H1 (cell line): ENCODE results near the gene TLL2. TPM values are rescaled to one million over a fixed set of nuclear protein-coding genes. Genes with fewer than 3 reads are reported as not detected.

Experiments used
- CTCF ChIA-PET: fragments of 300-600 bp; sonication (Branson Sonifier 250); formaldehyde crosslinking; loops from one replicate; lab custom pipeline; 2021; ENCODE audit not compliant: partially characterized antibody; lab: Charles Lee
- POLR2A ChIA-PET: fragments of 300-600 bp; sonication (Branson Sonifier 250); formaldehyde crosslinking; loops from one replicate; lab custom pipeline; 2021; ENCODE audit warnings: inconsistent platforms; ENCODE audit not compliant: partially characterized antibody; lab: Charles Lee
- DNase-seq, 2 experiments: peaks; one replicate each; pipeline versions ENCODE4 v3.0.0 to v3.0.0-alpha.2; 2010 to 2022; ENCODE audit warnings: low spot score in 2 of 2, low read depth in 1 of 2, mixed read lengths in 1 of 2
- FAIRE-seq: peaks from 2 replicates; lab custom pipeline; 2011; peaks lifted over from hg19 to GRCh38; lab: Jason Lieb, UNC
- H2AFZ ChIP-seq: 2 replicates; pipeline ENCODE4 v1.8.1; 2012; ENCODE audit warnings: low read length, inconsistent platforms
- H2AK5ac ChIP-seq: 2 replicates; pipeline ENCODE4 v1.6.1; 2013; ENCODE audit warnings: low read depth, low read length
- H2BK120ac ChIP-seq: replicated peaks from 2 replicates; pipeline ENCODE3; 2013; ENCODE audit warnings: low read depth, low read length, inconsistent platforms
- H2BK12ac ChIP-seq: 2 replicates; pipeline ENCODE4 v1.6.1; 2013; ENCODE audit warnings: low read depth, low read length
- H2BK15ac ChIP-seq: 2 replicates; pipeline ENCODE4 v1.6.1; 2013; ENCODE audit warnings: low read length
- H2BK20ac ChIP-seq: 2 replicates; pipeline ENCODE4 v1.6.1; 2013; ENCODE audit warnings: low read length
- H2BK5ac ChIP-seq: 2 replicates; pipeline ENCODE4 v1.6.1; 2013; ENCODE audit warnings: low read depth, low read length
- H3K14ac ChIP-seq: 2 replicates; pipeline ENCODE4 v1.6.1; 2013; ENCODE audit warnings: inconsistent platforms; ENCODE audit not compliant: insufficient read length
- H3K18ac ChIP-seq: 2 replicates; pipeline ENCODE4 v1.6.1; 2013; ENCODE audit warnings: low read length; ENCODE audit errors: extremely low read depth
- H3K23ac ChIP-seq: 2 replicates; pipeline ENCODE4 v1.6.1; 2013; ENCODE audit warnings: inconsistent platforms; ENCODE audit not compliant: insufficient read length
- H3K23me2 ChIP-seq: 2 replicates; pipeline ENCODE4 v1.6.1; 2013; ENCODE audit warnings: low read depth, low read length
- H3K27ac ChIP-seq: 2 replicates; pipeline ENCODE4 v1.6.1; 2011; ENCODE audit warnings: low read depth, low read length, inconsistent platforms
- H3K27me3 ChIP-seq, 4 experiments: replicated peaks in 1 of 4; 1 replicate in 1 of 4; 2 replicates in 3 of 4; pipeline versions ENCODE4 v1.6.1 to v1.8.1; 2011 to 2013; ENCODE audit warnings: low read length in 3 of 4, mild to moderate bottlenecking in 3 of 4, inconsistent platforms in 2 of 4, mixed read lengths in 2 of 4, moderate library complexity in 1 of 4; ENCODE audit not compliant: control insufficient read depth in 3 of 4, insufficient read depth in 3 of 4; ENCODE audit errors: extremely low read depth in 1 of 4
- H3K36me3 ChIP-seq, 4 experiments: 2 replicates each; pipeline versions ENCODE4 v1.6.1 to v1.8.1; 2011 to 2013; ENCODE audit warnings: mild to moderate bottlenecking in 4 of 4, low read length in 3 of 4, moderate library complexity in 2 of 4, control low read depth in 1 of 4, inconsistent platforms in 1 of 4; ENCODE audit not compliant: insufficient read depth in 4 of 4, control insufficient read depth in 2 of 4
- H3K4ac ChIP-seq: replicated peaks from 2 replicates; pipeline ENCODE3; 2013; ENCODE audit warnings: low read length, low read depth, mixed read lengths, inconsistent platforms; ENCODE audit not compliant: insufficient read length
- H3K4me1 ChIP-seq, 4 experiments: replicated peaks in 1 of 4; 1 replicate in 1 of 4; 2 replicates in 3 of 4; pipeline versions ENCODE4 v1.6.1 to v1.8.1; 2011 to 2013; ENCODE audit warnings: low read length in 3 of 4, inconsistent platforms in 2 of 4, mixed read lengths in 1 of 4; ENCODE audit not compliant: insufficient read depth in 4 of 4, control insufficient read depth in 3 of 4
- H3K4me2 ChIP-seq, 2 experiments: 2 replicates each; pipeline versions ENCODE4 v1.6.1 to v1.8.1; 2011 to 2013; ENCODE audit warnings: low read depth in 2 of 2, low read length in 2 of 2, control low read depth in 1 of 2, inconsistent platforms in 1 of 2, mild to moderate bottlenecking in 1 of 2; ENCODE audit not compliant: insufficient read depth in 1 of 2
- H3K4me3 ChIP-seq, 4 experiments: fragments of 200-600, 300-600 bp in 1 of 4; sonication (generic), shearing (Covaris generic), sonication (Bioruptor Twin) in 1 of 4; 2 replicates each; pipeline versions ENCODE4 v1.5.1 to v1.8.1; 2011 to 2016; ENCODE audit warnings: low read length in 4 of 4, low read depth in 3 of 4, control low read depth in 2 of 4, inconsistent platforms in 2 of 4, mild to moderate bottlenecking in 2 of 4, mixed read lengths in 1 of 4, moderate library complexity in 1 of 4; ENCODE audit not compliant: insufficient read depth in 2 of 4; ENCODE audit errors: extremely low read depth in 1 of 4
- H3K56ac ChIP-seq: replicated peaks from 2 replicates; pipeline ENCODE3; 2013; ENCODE audit warnings: low read depth, mild to moderate bottlenecking, mixed read lengths, low read length, inconsistent platforms; ENCODE audit not compliant: insufficient read length
- H3K79me1 ChIP-seq: 2 replicates; pipeline ENCODE4 v1.6.1; 2013; ENCODE audit warnings: low read depth, low read length, control low read depth
- H3K79me2 ChIP-seq, 2 experiments: 2 replicates each; pipeline versions ENCODE4 v1.6.1 to v1.8.1; 2012 to 2013; ENCODE audit warnings: low read length in 2 of 2, mild to moderate bottlenecking in 2 of 2, inconsistent platforms in 1 of 2; ENCODE audit not compliant: insufficient read depth in 2 of 2, control insufficient read depth in 1 of 2
- H3K9ac ChIP-seq, 4 experiments: replicated peaks in 1 of 4; 1 replicate in 1 of 4; 2 replicates in 3 of 4; pipeline versions ENCODE4 v1.6.1 to v1.8.1; 2011 to 2013; ENCODE audit warnings: low read depth in 3 of 4, low read length in 3 of 4, control low read depth in 2 of 4, mild to moderate bottlenecking in 2 of 4, moderate library complexity in 2 of 4, inconsistent platforms in 1 of 4; ENCODE audit errors: extremely low read depth in 1 of 4
- H3K9me3 ChIP-seq, 2 experiments: 2 replicates each; pipeline versions ENCODE4 v1.6.1 to v1.8.1; 2012 to 2013; ENCODE audit warnings: mild to moderate bottlenecking in 2 of 2, moderate library complexity in 2 of 2, control low read depth in 1 of 2, inconsistent platforms in 1 of 2, low read depth in 1 of 2, low read length in 1 of 2, mixed read lengths in 1 of 2; ENCODE audit not compliant: insufficient read depth in 2 of 2
- H4K20me1 ChIP-seq, 2 experiments: replicated peaks in 1 of 2; 2 replicates each; pipeline versions ENCODE3 to v1.8.1; 2011 to 2013; ENCODE audit warnings: inconsistent platforms in 2 of 2, low read length in 2 of 2, mild to moderate bottlenecking in 1 of 2; ENCODE audit not compliant: insufficient read depth in 2 of 2, control insufficient read depth in 1 of 2
- H4K5ac ChIP-seq: 2 replicates; pipeline ENCODE4 v1.6.1; 2013; ENCODE audit warnings: low read length, low read depth, mixed read lengths, inconsistent platforms; ENCODE audit not compliant: insufficient read length
- H4K8ac ChIP-seq: 2 replicates; pipeline ENCODE4 v1.8.0; 2013; ENCODE audit warnings: mild to moderate bottlenecking, moderate library complexity, low read length, inconsistent platforms; ENCODE audit not compliant: insufficient read depth; ENCODE audit errors: extremely low read depth
- H4K91ac ChIP-seq: replicated peaks from 2 replicates; pipeline ENCODE3; 2013; ENCODE audit warnings: low read length, mixed read lengths, inconsistent platforms; ENCODE audit not compliant: insufficient read length
- CTBP2 ChIP-seq: IDR thresholded peaks from 2 replicates; pipeline ENCODE4 v1.7.0; 2011; ENCODE audit warnings: borderline replicate concordance, mild to moderate bottlenecking, moderate library complexity, mixed read lengths, low read length; ENCODE audit not compliant: insufficient read depth, insufficient read length
- CTCF ChIP-seq, 3 experiments: IDR thresholded peaks; 1 replicate in 2 of 3; 2 replicates in 1 of 3; pipeline versions ENCODE4 v1.5.1 to v1.6.1; 2011; ENCODE audit warnings: low read length in 3 of 3, mild to moderate bottlenecking in 3 of 3, inconsistent platforms in 2 of 3, low read depth in 1 of 3, moderate library complexity in 1 of 3; ENCODE audit not compliant: insufficient read depth in 1 of 3; ENCODE audit errors: control extremely low read depth in 1 of 3
- KDM4A ChIP-seq: IDR thresholded peaks from one replicate; pipeline ENCODE4 v1.7.1; 2012; ENCODE audit warnings: low read depth, mild to moderate bottlenecking, moderate library complexity, low read length, inconsistent platforms; ENCODE audit not compliant: severe bottlenecking
- RNF2 ChIP-seq: fragments of 200-900, 300-1000 bp; sonication (generic); IDR thresholded peaks from 2 replicates; pipeline ENCODE4 v1.7.1; 2016; ENCODE audit warnings: borderline replicate concordance, low read depth, mild to moderate bottlenecking, antibody characterized with exemption, low read length; ENCODE audit not compliant: poor library complexity, severe bottlenecking; ENCODE audit errors: missing control alignments
- SP1 ChIP-seq: IDR thresholded peaks from 2 replicates; pipeline ENCODE4 v1.6.1; 2011; ENCODE audit warnings: low read depth, low read length
- USF2 ChIP-seq: IDR thresholded peaks from 2 replicates; pipeline ENCODE4 v1.6.1; 2011; ENCODE audit warnings: low read length, improper control_type of control experiment
- WGBS, 2 experiments: shearing (Covaris generic) in 1 of 2; methylation state at CpG; one replicate each; pipeline versions ENCODE4 v1.1.6 to v1.1.7; 2013 to 2015; ENCODE audit warnings: low lambda C conversion rate in 2 of 2, mixed read lengths in 2 of 2, inconsistent platforms in 1 of 2, low coverage in 1 of 2, missing lambda C conversion rate in 1 of 2; ENCODE audit not compliant: insufficient replicate concordance in 2 of 2, insufficient coverage in 1 of 2, insufficient read length in 1 of 2; ENCODE audit errors: extremely low coverage in 1 of 2, missing lambda C conversion rate in 1 of 2; 5-methylcytosine and 5-hydroxymethylcytosine counted together
- polyA plus RNA-seq, 7 experiments: library from polyadenylated mRNA; depleted of rRNA in 3 of 7; stranded (reverse) in 5 of 7; unstranded in 2 of 7; fragments of >200 nt in 5 of 7; fragments of 200-250 nt in 2 of 7; gene quantifications; 1 replicate in 5 of 7; 2 replicates in 1 of 7; 4 replicates in 1 of 7; pipeline versions ENCODE4 v1.2.1 to v1.2.3, GENCODE V29; 2011 to 2013; ENCODE audit warnings: missing spikeins in 2 of 7, mixed read lengths in 2 of 7
- total RNA-seq: library from RNA; stranded (reverse); fragmentation: NEBNext Ultra II Directional; extraction: Animal tissue kit (Norgen Biotek cat#: 25700); gene quantifications from 2 replicates; pipeline ENCODE4 v1.2.1, GENCODE V29; 2021

Gene TLL2
- total and polyA plus RNA-seq, 2 of the 8 experiments (the other 6 are each of a cell fraction or from before 2014, with no cell fraction given), result 2.4 to 3.2 TPM

GRCh38 chr10:96402417-96403305, 111.1 kb downstream of the TLL2 start:
- H3K79me1 ChIP-seq, result no peaks in the 10 kb centered on the region
- H3K4me2 ChIP-seq, result no peak overlapping the region
- H4K8ac ChIP-seq, result peak overlapping the region; percentile 51; the same call in 1 of the 2 replicates
- no peaks in the 10 kb centered on the region for H3K79me2 ChIP-seq
- ChIA-PET POLR2A (no interaction called here), CTCF (interaction anchor here (0.8 to 5.9 kb wide), 7 partner anchors 8 to 108 kb away, joined by 4 to 29 read pairs (median 5); no protein-coding TSS in a partner anchor)
- H3K23ac ChIP-seq, result no peak overlapping the region
- H3K36me3 ChIP-seq, result no peaks in the 10 kb centered on the region
- H2BK120ac ChIP-seq, result no peak overlapping the region
- H3K27me3 ChIP-seq, result no peaks in the 10 kb centered on the region
- no peak overlapping the region for H3K4ac ChIP-seq
- no peaks in the 10 kb centered on the region for H4K20me1 ChIP-seq
- H3K14ac ChIP-seq, result no peak overlapping the region
- no peak overlapping the region for H4K91ac ChIP-seq
- no peak overlapping the region for H2BK15ac ChIP-seq
- 89% methylated on average over 16 of the region's 16 CpGs; no CpG with 5 or more reads in 1 of the 2 experiments for WGBS, 2 experiments
- FAIRE-seq (no peak), DNase-seq (no peak)
- H2AFZ ChIP-seq, result no peak overlapping the region
- H3K27ac ChIP-seq, result no peak overlapping the region
- no peaks in the 10 kb centered on the region for H3K9me3 ChIP-seq
- H2AK5ac ChIP-seq, result no peak overlapping the region
- no peak overlapping the region for H3K9ac ChIP-seq
- H3K23me2 ChIP-seq, result no peaks in the 10 kb centered on the region; the same call in 1 of the 2 replicates
- H3K4me1 ChIP-seq, result peaks cover 0 to 7% (median 1%) of the 10 kb centered on the region in 4 experiments; a peak in 3 of 7 replicates
- H2BK5ac ChIP-seq, result no peak overlapping the region
- no peak overlapping the region for H3K56ac ChIP-seq
- no peak overlapping the region; the same call in 1 of the 2 replicates for H2BK12ac ChIP-seq
- no peak overlapping the region for H4K5ac ChIP-seq
- H2BK20ac ChIP-seq, result no peak overlapping the region
- H3K18ac ChIP-seq, result no peak overlapping the region
- no peak overlapping the region for H3K4me3 ChIP-seq
- peak; percentile 35 to 44 (median 43) for TF ChIP-seq CTCF (IDR thresholded peaks at IDR 0.05; ENCODE audit: control extremely low read depth in 1 of 3, insufficient read depth in 1 of 3, low read depth in 1 of 3, low read length in 3 of 3)
- no peak for TF ChIP-seq USF2
- TF ChIP-seq CTBP2, result no peak
- no peak for TF ChIP-seq KDM4A
- TF ChIP-seq SP1, result no peak
- TF ChIP-seq RNF2, result no peak
